Loucy (cell line): Measurements from ENCODE around the gene ZNF296.

ENCODE experiments used
- H2AFZ ChIP-seq: fragments of 200-600 bp; sonication (generic); 2 replicates; pipeline ENCODE4 v1.6.0; 2016; ENCODE audit warnings: antibody characterized with exemption, mild to moderate bottlenecking, low read length, moderate library complexity
- H3F3A ChIP-seq: fragments of 200-600 bp; 2 replicates; pipeline ENCODE4 v1.6.0; 2016; ENCODE audit warnings: antibody characterized with exemption, low read depth, mild to moderate bottlenecking
- H3K27me3 ChIP-seq: fragments of 200-600 bp; sonication (generic); 2 replicates; pipeline ENCODE4 v1.6.1; 2014; ENCODE audit warnings: low read length, mild to moderate bottlenecking; ENCODE audit not compliant: insufficient read depth, poor library complexity, severe bottlenecking
- H3K36me3 ChIP-seq: fragments of 200-600 bp; sonication (generic); 2 replicates; pipeline ENCODE4 v1.6.1; 2016; ENCODE audit warnings: low read length; ENCODE audit not compliant: insufficient read depth
- H3K4me1 ChIP-seq: fragments of 200-600 bp; sonication (generic); 2 replicates; pipeline ENCODE4 v1.5.1; 2014; ENCODE audit warnings: low read length, mild to moderate bottlenecking; ENCODE audit not compliant: insufficient read depth, poor library complexity, severe bottlenecking
- H3K4me2 ChIP-seq: fragments of 200-600 bp; sonication (generic); 2 replicates; pipeline ENCODE4 v1.6.0; 2014; ENCODE audit warnings: antibody characterized with exemption, low read length, low read depth, mild to moderate bottlenecking; ENCODE audit not compliant: poor library complexity, severe bottlenecking
- H3K4me3 ChIP-seq: fragments of 200-600 bp; sonication (generic); 2 replicates; pipeline ENCODE4 v1.5.1; 2014; ENCODE audit warnings: low read length, mild to moderate bottlenecking, mixed read lengths; ENCODE audit not compliant: poor library complexity, severe bottlenecking
- H3K79me2 ChIP-seq: fragments of 200-600 bp; sonication (generic); 2 replicates; pipeline ENCODE4 v1.6.1; 2014; ENCODE audit warnings: low read length; ENCODE audit not compliant: insufficient read depth
- H3K9ac ChIP-seq: fragments of 200-600 bp; sonication (generic); 2 replicates; pipeline ENCODE4 v1.6.0; 2014; ENCODE audit warnings: mild to moderate bottlenecking, low read depth, low read length, moderate library complexity; ENCODE audit not compliant: poor library complexity, severe bottlenecking
- H3K9me2 ChIP-seq: fragments of 200-600 bp; sonication (generic); replicated peaks from 2 replicates; pipeline ENCODE4 v1.6.1; 2016; ENCODE audit warnings: low read depth, low read length, mixed read lengths
- H3K9me3 ChIP-seq: fragments of 200-600 bp; sonication (generic); 2 replicates; pipeline ENCODE4 v1.6.1; 2014; ENCODE audit warnings: mild to moderate bottlenecking, antibody characterized with exemption, low read length, low read depth; ENCODE audit not compliant: insufficient read depth
- H4K20me1 ChIP-seq: fragments of 200-600 bp; sonication (generic); 2 replicates; pipeline ENCODE4 v1.6.0; 2014; ENCODE audit warnings: antibody characterized with exemption, low read length, mild to moderate bottlenecking; ENCODE audit not compliant: insufficient read depth, poor library complexity, severe bottlenecking
- CTCF ChIP-seq: fragments of 200-600 bp; sonication (generic); conservative IDR thresholded peaks from 2 replicates; pipeline ENCODE4 v1.5.1; 2014; ENCODE audit warnings: mild to moderate bottlenecking, antibody characterized with exemption, low read length
- EZH2phosphoT487 ChIP-seq: fragments of 200-600 bp; IDR thresholded peaks from 2 replicates; pipeline ENCODE4 v1.6.1; 2018; ENCODE audit warnings: antibody characterized with exemption, mild to moderate bottlenecking, moderate library complexity, borderline replicate concordance

The ZNF296 gene

GRCh38 chr19:45056831-45057230, 19.4 kb downstream of the ZNF296 start:
- no peaks in the 10 kb centered on the region for H3K4me1 ChIP-seq
- no peaks in the 10 kb centered on the region for H3F3A ChIP-seq
- H3K36me3 ChIP-seq, result peaks cover 95% of the 10 kb centered on the region; the same call in 1 of the 2 replicates
- H3K27me3 ChIP-seq, result no peaks in the 10 kb centered on the region
- H3K9ac ChIP-seq, result no peak overlapping the region
- no peak overlapping the region for H3K4me3 ChIP-seq
- no peak overlapping the region for H3K4me2 ChIP-seq
- H3K9me3 ChIP-seq, result no peaks in the 10 kb centered on the region
- no peaks in the 10 kb centered on the region for H3K9me2 ChIP-seq
- H2AFZ ChIP-seq, result no peak overlapping the region
- H4K20me1 ChIP-seq, result peaks cover 13% of the 10 kb centered on the region
- H3K79me2 ChIP-seq, result peaks cover 4% of the 10 kb centered on the region; the same call in 1 of the 2 replicates
- TF ChIP-seq CTCF, result no peak
- TF ChIP-seq EZH2phosphoT487, result no peak

GRCh38 chr19:45051929-45052579, 24.2 kb downstream of the ZNF296 start:
- H3F3A ChIP-seq, result no peaks in the 10 kb centered on the region
- no peaks in the 10 kb centered on the region for H3K9me3 ChIP-seq
- peaks cover 52% of the 10 kb centered on the region; the same call in 1 of the 2 replicates for H3K36me3 ChIP-seq
- H3K4me1 ChIP-seq, result no peaks in the 10 kb centered on the region
- peaks cover 46% of the 10 kb centered on the region for H3K79me2 ChIP-seq
- no peak overlapping the region for H3K9ac ChIP-seq
- TF ChIP-seq CTCF (no peak), EZH2phosphoT487 (no peak)
- H3K4me2 ChIP-seq, result no peak overlapping the region
- H2AFZ ChIP-seq, result no peak overlapping the region
- H3K4me3 ChIP-seq, result no peak overlapping the region
- H3K9me2 ChIP-seq, result no peaks in the 10 kb centered on the region
- no peaks in the 10 kb centered on the region for H3K27me3 ChIP-seq
- peaks cover 27% of the 10 kb centered on the region for H4K20me1 ChIP-seq

GRCh38 chr19:45050036-45050435, 26.2 kb downstream of the ZNF296 start:
- peaks cover 66% of the 10 kb centered on the region for H3K79me2 ChIP-seq
- no peaks in the 10 kb centered on the region for H3K4me1 ChIP-seq
- TF ChIP-seq EZH2phosphoT487 (no peak), CTCF (no peak)
- H3F3A ChIP-seq, result no peaks in the 10 kb centered on the region
- H3K36me3 ChIP-seq, result peaks cover 43% of the 10 kb centered on the region; the same call in 1 of the 2 replicates
- no peaks in the 10 kb centered on the region for H3K9me3 ChIP-seq
- no peak overlapping the region for H3K9ac ChIP-seq
- no peaks in the 10 kb centered on the region for H3K9me2 ChIP-seq
- no peak overlapping the region for H3K4me2 ChIP-seq
- H2AFZ ChIP-seq, result no peak overlapping the region
- H3K27me3 ChIP-seq, result no peaks in the 10 kb centered on the region
- peaks cover 43% of the 10 kb centered on the region for H4K20me1 ChIP-seq
- H3K4me3 ChIP-seq, result no peak overlapping the region
